ENCODE measurements around the gene RTN4RL2. TPM values are rescaled to one million over a fixed set of nuclear protein-coding genes. Genes with fewer than 3 reads are reported as not detected.

The RTN4RL2 gene
- total and polyA plus RNA-seq, 9 donors: 0.23 to 2.0 (median 0.68) TPM; not detected in 1

DNA sequence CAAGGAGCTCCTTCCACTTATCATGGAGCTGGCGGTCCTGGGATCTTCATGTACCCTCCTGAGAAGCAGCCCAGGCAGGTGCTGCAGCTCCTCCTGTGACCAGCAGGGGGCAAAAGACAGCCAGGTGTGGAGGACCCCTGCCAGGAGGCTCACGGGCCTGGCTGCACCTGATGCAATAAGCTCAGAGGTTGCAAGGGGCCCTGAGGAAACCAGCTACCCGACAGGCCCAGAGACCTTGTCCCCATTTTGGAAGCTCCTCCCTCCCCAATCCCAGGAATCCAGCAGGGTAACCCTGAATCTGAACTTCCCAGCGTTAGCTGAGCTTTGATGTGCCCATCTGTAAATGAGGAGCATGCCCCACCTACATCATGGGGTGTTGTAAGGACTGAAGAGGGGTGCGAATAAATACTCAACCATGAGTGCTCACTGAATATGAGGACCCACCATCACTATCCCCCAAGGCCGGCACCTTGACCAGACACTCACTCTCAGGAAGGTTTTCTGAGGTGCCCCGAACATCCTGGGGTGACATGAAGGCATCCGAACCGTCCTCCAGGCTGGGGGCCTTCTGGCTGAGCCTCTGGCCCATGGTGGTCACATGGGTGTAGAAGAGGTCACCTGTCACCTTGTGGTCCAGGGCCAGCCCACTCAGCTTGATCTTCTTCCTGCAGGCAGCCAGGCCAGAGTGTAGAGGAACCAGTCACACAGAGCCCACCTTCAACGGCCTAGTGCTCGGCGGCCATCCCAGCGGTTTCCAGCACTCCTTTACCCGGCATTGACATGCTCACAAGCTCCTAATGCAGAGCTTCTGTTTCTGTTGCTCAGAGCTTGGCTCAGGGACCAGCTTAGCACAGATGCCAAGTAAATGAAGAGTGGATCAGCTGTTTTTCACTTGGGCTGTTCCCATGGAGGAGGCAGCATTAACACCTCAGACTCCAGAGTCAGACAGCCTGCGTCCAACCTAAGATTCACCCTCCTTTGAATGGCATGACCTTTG is 33.5 kb downstream of the RTN4RL2 start:
- TF ChIP-seq, protein P1, sequence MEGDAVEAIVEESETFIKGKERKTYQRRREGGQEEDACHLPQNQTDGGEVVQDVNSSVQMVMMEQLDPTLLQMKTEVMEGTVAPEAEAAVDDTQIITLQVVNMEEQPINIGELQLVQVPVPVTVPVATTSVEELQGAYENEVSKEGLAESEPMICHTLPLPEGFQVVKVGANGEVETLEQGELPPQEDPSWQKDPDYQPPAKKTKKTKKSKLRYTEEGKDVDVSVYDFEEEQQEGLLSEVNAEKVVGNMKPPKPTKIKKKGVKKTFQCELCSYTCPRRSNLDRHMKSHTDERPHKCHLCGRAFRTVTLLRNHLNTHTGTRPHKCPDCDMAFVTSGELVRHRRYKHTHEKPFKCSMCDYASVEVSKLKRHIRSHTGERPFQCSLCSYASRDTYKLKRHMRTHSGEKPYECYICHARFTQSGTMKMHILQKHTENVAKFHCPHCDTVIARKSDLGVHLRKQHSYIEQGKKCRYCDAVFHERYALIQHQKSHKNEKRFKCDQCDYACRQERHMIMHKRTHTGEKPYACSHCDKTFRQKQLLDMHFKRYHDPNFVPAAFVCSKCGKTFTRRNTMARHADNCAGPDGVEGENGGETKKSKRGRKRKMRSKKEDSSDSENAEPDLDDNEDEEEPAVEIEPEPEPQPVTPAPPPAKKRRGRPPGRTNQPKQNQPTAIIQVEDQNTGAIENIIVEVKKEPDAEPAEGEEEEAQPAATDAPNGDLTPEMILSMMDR (IDR thresholded peaks at IDR 0.05): peak; percentile 64 to 69 (median 64)
- TF ChIP-seq POLR2A (IDR thresholded peaks at IDR 0.05) (no peak), EP300 (IDR thresholded peaks at IDR 0.05) (no peak)
- 65 to 71% (median 68%) methylated on average over 15 of the region's 15 CpGs for WGBS, 3 donors
- Histone ChIP-seq H3K4me1 (ENCODE audit: insufficient read depth) (no peaks in the 10 kb centered on the region), H3K27me3 (no peaks in the 10 kb centered on the region), H3K36me3 (no peaks in the 10 kb centered on the region), H3K27ac (no peak overlapping the region), H3K9me3 (no peaks in the 10 kb centered on the region), H3K4me3 (no peak overlapping the region)
- peak; percentile 54 to 74 (median 68) for DNase-seq
- intact Hi-C loops (cut with DNase I): loop anchor here (2.0 kb wide), 2 partner anchors 31 to 33 kb away; no protein-coding TSS in a partner anchor

DNA sequence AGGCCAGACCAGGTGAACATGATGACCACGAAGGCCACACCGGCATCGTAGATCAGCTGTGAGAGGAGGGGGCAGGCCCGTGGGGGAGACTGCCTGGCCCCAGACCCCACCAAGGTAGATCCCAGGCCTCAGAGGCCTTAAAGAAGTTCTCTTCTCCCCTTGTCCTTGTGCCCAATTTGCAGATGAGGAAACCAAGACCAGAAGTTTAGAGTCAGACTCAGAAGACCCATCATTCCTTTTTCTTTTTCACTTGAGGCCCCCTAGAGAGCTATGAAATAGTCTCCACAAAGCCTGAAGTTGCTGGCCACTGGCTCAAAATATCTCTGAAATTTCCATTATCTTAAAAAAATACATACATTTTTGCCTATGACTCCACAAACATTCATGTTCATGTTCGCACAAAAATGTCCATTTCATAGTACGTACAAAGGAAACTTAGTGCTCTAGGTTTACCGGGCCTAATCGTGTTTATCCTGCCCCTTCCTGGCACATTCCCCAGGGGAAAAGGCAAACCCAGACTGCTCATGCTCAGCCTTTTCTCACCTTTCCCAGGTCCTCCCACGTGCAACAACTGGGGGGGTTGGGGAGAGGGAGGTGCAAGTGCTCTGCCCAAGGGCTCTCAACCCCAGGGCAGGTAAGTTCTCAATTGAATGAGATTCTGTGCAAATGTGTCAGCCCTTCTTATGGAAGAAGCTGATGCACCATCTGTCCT is 35.9 kb downstream of the RTN4RL2 start:
- Histone ChIP-seq H3K27ac (no peak overlapping the region), H3K4me1 (ENCODE audit: insufficient read depth) (peaks cover 14% of the 10 kb centered on the region), H3K36me3 (no peaks in the 10 kb centered on the region), H3K27me3 (no peaks in the 10 kb centered on the region), H3K9me3 (no peaks in the 10 kb centered on the region), H3K4me3 (no peak overlapping the region)
- WGBS, 3 donors: 74 to 82% (median 80%) methylated on average over 9 of the region's 9 CpGs
- DNase-seq: no peak
- TF ChIP-seq POLR2A (IDR thresholded peaks at IDR 0.05) (no peak), EP300 (IDR thresholded peaks at IDR 0.05) (no peak)
- TF ChIP-seq, protein P1 (IDR thresholded peaks at IDR 0.05): no peak
- intact Hi-C loops (cut with DNase I): no loop called here

DNA sequence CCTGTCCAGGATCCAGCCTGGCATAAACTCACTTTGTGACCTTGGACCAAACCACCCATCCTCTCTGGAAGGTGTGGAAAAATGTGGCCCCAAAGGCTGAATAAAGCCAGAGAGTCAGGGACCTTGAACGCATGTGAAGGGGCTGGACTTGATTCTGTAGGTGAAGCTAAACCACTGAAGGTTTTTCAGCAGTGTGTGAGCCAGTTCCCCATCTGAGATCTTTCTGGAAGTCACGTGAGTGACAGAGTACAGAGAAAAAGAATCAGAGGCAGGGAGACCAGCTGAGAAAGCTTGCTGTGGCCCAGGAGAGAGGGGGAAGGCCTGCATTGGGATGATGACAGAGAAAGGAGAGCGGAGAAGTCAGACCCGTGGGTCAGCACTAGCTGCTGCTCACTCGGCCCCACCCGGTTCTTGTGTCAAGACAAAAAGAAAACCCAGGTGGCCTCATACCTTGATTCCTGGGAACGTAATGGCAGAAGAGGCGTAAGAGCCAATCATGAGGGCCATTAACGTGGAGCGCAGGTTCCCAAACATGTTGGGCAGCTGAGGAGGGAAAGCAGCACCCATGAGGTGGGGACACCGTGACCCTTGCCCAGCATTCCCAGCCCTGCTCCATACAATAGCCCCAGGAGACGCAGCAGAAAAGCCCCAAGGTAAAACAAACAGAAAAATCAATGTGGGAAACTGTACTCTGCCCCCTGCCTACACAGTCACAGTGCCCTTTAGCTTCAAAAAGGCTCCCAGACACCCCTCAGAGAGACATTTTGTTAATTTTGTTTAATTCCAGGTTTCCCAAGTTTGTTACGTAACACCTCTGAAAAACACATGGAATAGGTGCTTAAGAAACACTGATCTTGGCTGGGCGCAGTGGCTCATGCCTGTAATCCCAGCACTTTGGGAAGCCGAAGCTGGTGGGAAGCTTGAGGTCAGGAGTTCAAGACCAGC is 37.2 kb downstream of the RTN4RL2 start:
- H3K36me3 ChIP-seq: no peaks in the 10 kb centered on the region
- intact Hi-C loops (cut with DNase I): no loop called here
- no peak overlapping the region for H3K4me3 ChIP-seq
- no peak for DNase-seq
- no peak overlapping the region for H3K27ac ChIP-seq
- 92 to 96% (median 94%) methylated on average over 15 of the region's 15 CpGs for WGBS, 3 donors
- TF ChIP-seq EP300 (IDR thresholded peaks at IDR 0.05) (no peak), POLR2A (IDR thresholded peaks at IDR 0.05) (no peak)
- TF ChIP-seq, protein P1 (IDR thresholded peaks at IDR 0.05): no peak
- H3K4me1 ChIP-seq (ENCODE audit: insufficient read depth): peaks cover 15% of the 10 kb centered on the region
- H3K9me3 ChIP-seq: no peaks in the 10 kb centered on the region
- no peaks in the 10 kb centered on the region for H3K27me3 ChIP-seq

DNA sequence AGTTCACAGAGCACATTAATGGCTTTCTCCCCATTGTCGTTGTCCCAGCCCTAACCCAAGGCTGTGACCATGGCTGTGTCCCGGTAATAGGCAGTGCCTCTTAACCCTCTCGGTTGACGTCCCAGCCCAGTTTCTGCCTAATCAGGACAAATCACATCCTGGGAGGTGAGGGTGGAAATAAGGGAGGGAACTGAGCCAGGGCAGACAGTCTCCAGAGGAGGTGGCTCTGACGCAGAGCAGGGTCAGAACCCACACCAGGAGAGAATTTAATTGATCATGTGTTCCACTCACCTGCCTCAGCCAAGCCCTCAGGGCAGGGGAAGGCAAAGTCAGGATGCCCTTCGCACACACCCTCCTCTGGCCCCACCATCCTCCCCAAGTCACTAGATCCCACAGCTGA is 38.2 kb downstream of the RTN4RL2 start:
- no peaks in the 10 kb centered on the region for H3K36me3 ChIP-seq
- no peaks in the 10 kb centered on the region for H3K27me3 ChIP-seq
- H3K9me3 ChIP-seq: no peaks in the 10 kb centered on the region
- peaks cover 15% of the 10 kb centered on the region for H3K4me1 ChIP-seq (ENCODE audit: insufficient read depth)
- DNase-seq: no peak
- WGBS, 3 donors: 82 to 86% (median 84%) methylated on average over 6 of the region's 6 CpGs
- no peak overlapping the region for H3K4me3 ChIP-seq
- TF ChIP-seq POLR2A (IDR thresholded peaks at IDR 0.05) (no peak), EP300 (IDR thresholded peaks at IDR 0.05) (no peak)
- TF ChIP-seq, protein P1 (IDR thresholded peaks at IDR 0.05): no peak
- H3K27ac ChIP-seq: peak overlapping the region in 1 of 2 donors; percentile 82
- intact Hi-C loops (cut with DNase I): no loop called here

Data from ovary (tissue), 9 donors.